SU-DHL-6 (cell line): ENCODE measurements around the gene HRK.

ENCODE experiments used
- H2AFZ ChIP-seq: fragments of 200-600 bp; sonication (generic); 2 replicates; pipeline ENCODE4 v1.6.1; 2014; ENCODE audit warnings: low read depth, mild to moderate bottlenecking, moderate library complexity, mixed read lengths, antibody characterized with exemption, low read length; ENCODE audit not compliant: severe bottlenecking
- H3F3A ChIP-seq: fragments of 200-600 bp; shearing (Covaris generic); 2 replicates; pipeline ENCODE4 v1.6.0; 2016; ENCODE audit warnings: antibody characterized with exemption, mild to moderate bottlenecking; ENCODE audit not compliant: insufficient read depth
- H3K27ac ChIP-seq: fragments of 200-600 bp; sonication (generic); 2 replicates; pipeline ENCODE4 v1.5.1; 2016; ENCODE audit warnings: low read depth, mild to moderate bottlenecking, low read length, moderate library complexity, mixed read lengths
- H3K27me3 ChIP-seq: fragments of 200-600 bp; sonication (generic), shearing (Covaris generic); 2 replicates; pipeline ENCODE4 v1.6.0; 2014; ENCODE audit warnings: mild to moderate bottlenecking, low read length
- H3K36me3 ChIP-seq: fragments of 200-600 bp; sonication (generic); 2 replicates; pipeline ENCODE4 v1.6.1; 2014; ENCODE audit warnings: mild to moderate bottlenecking, low read length, mixed read lengths
- H3K4me2 ChIP-seq: fragments of 300-600, 200-600 bp; shearing (Covaris generic), sonication (generic); 2 replicates; pipeline ENCODE4 v1.6.0; 2014; ENCODE audit warnings: low read length, low read depth, mild to moderate bottlenecking; ENCODE audit not compliant: poor library complexity, severe bottlenecking
- H3K4me3 ChIP-seq: fragments of 200-600 bp; sonication (generic); 2 replicates; pipeline ENCODE4 v1.5.1; 2014; ENCODE audit warnings: antibody characterized with exemption, low read length, mild to moderate bottlenecking, mixed read lengths; ENCODE audit not compliant: insufficient read depth, poor library complexity, severe bottlenecking
- H3K79me2 ChIP-seq: fragments of 200-600 bp; sonication (generic); 2 replicates; pipeline ENCODE4 v1.6.1; 2014; ENCODE audit warnings: mild to moderate bottlenecking, low read length, moderate library complexity; ENCODE audit not compliant: insufficient read depth
- H3K9ac ChIP-seq: fragments of 200-600 bp; sonication (generic); 2 replicates; pipeline ENCODE4 v1.7.0; 2014; ENCODE audit warnings: mild to moderate bottlenecking, low read length
- H3K9me2 ChIP-seq: fragments of 200-600 bp; sonication (generic); replicated peaks from 2 replicates; pipeline ENCODE4 v1.6.1; 2014; ENCODE audit warnings: low read length; ENCODE audit not compliant: insufficient read depth
- H3K9me3 ChIP-seq: fragments of 200-600 bp; sonication (generic); 2 replicates; pipeline ENCODE4 v1.6.1; 2014; ENCODE audit warnings: low read length, mixed read lengths; ENCODE audit not compliant: insufficient read depth
- H4K20me1 ChIP-seq: fragments of 200-600 bp; sonication (generic); 2 replicates; pipeline ENCODE4 v1.6.1; 2014; ENCODE audit warnings: low read depth, mild to moderate bottlenecking, antibody characterized with exemption, low read length, moderate library complexity, mixed read lengths
- CTCF ChIP-seq: fragments of 200-600 bp; sonication (generic); IDR thresholded peaks from one replicate; pipeline ENCODE4 v1.5.1; 2017; ENCODE audit warnings: antibody characterized with exemption, mild to moderate bottlenecking, low read length, moderate library complexity; ENCODE audit not compliant: insufficient read depth, poor library complexity, severe bottlenecking
- EZH2phosphoT487 ChIP-seq: fragments of 200-600 bp; sonication (generic), shearing (Covaris generic); conservative IDR thresholded peaks from 2 replicates; pipeline ENCODE4 v1.6.1; 2018; ENCODE audit warnings: mild to moderate bottlenecking, antibody characterized with exemption, low read length, moderate library complexity, mixed read lengths

Gene HRK

GRCh38 chr12:116849216-116849615, 32.0 kb downstream of the HRK start:
- H3F3A ChIP-seq, result no peaks in the 10 kb centered on the region

GRCh38 chr12:116843085-116843484, 38.2 kb downstream of the HRK start:
- H3K4me3 ChIP-seq, result no peak overlapping the region
- H2AFZ ChIP-seq, result no peak overlapping the region
- no peaks in the 10 kb centered on the region for H3K27me3 ChIP-seq
- H3K9ac ChIP-seq, result no peak overlapping the region
- no peaks in the 10 kb centered on the region for H3K36me3 ChIP-seq
- no peaks in the 10 kb centered on the region for H4K20me1 ChIP-seq
- no peaks in the 10 kb centered on the region for H3K79me2 ChIP-seq
- H3K9me3 ChIP-seq, result no peaks in the 10 kb centered on the region
- H3F3A ChIP-seq, result no peaks in the 10 kb centered on the region
- TF ChIP-seq EZH2phosphoT487 (no peak), CTCF (no peak)
- no peak overlapping the region for H3K4me2 ChIP-seq
- H3K27ac ChIP-seq, result no peak overlapping the region
- no peaks in the 10 kb centered on the region for H3K9me2 ChIP-seq

More at GRCh38 chr12:116849216-116849615, 32.0 kb downstream of the HRK start:
- Histone ChIP-seq H3K9ac (no peak overlapping the region), H2AFZ (no peak overlapping the region), H3K4me3 (no peak overlapping the region), H3K27ac (no peak overlapping the region), H3K9me3 (no peaks in the 10 kb centered on the region), H3K9me2 (no peaks in the 10 kb centered on the region), H3K4me2 (no peak overlapping the region), H4K20me1 (no peaks in the 10 kb centered on the region), H3K27me3 (no peaks in the 10 kb centered on the region), H3K79me2 (no peaks in the 10 kb centered on the region), H3K36me3 (no peaks in the 10 kb centered on the region)
- TF ChIP-seq CTCF (no peak), EZH2phosphoT487 (no peak)

GRCh38 chr12:116839287-116839830, 41.9 kb downstream of the HRK start:
- Histone ChIP-seq H3K9me3 (no peaks in the 10 kb centered on the region), H3K4me2 (no peak overlapping the region), H3K9me2 (no peaks in the 10 kb centered on the region), H3K27me3 (no peaks in the 10 kb centered on the region), H3K9ac (no peak overlapping the region), H2AFZ (no peak overlapping the region), H3K4me3 (no peak overlapping the region), H3K27ac (no peak overlapping the region), H4K20me1 (no peaks in the 10 kb centered on the region), H3F3A (no peaks in the 10 kb centered on the region), H3K79me2 (no peaks in the 10 kb centered on the region), H3K36me3 (no peaks in the 10 kb centered on the region)
- TF ChIP-seq EZH2phosphoT487 (no peak), CTCF (no peak)
